HG03175 (cell line): ENCODE measurements around the gene FNDC10.
"Not testable (repeated sequence)": the region's sequence is repeated elsewhere in the genome, so short reads cannot be mapped to it uniquely, and the experiment has no call there.

Source experiments
- ATAC-seq: cut with Tn5 transposase; IDR thresholded peaks from one replicate; pipeline ENCODE4 v1.9.1; 2021; ENCODE audit warnings: mild to moderate bottlenecking, moderate library complexity; ENCODE audit not compliant: unreplicated experiment

The FNDC10 gene

DNA sequence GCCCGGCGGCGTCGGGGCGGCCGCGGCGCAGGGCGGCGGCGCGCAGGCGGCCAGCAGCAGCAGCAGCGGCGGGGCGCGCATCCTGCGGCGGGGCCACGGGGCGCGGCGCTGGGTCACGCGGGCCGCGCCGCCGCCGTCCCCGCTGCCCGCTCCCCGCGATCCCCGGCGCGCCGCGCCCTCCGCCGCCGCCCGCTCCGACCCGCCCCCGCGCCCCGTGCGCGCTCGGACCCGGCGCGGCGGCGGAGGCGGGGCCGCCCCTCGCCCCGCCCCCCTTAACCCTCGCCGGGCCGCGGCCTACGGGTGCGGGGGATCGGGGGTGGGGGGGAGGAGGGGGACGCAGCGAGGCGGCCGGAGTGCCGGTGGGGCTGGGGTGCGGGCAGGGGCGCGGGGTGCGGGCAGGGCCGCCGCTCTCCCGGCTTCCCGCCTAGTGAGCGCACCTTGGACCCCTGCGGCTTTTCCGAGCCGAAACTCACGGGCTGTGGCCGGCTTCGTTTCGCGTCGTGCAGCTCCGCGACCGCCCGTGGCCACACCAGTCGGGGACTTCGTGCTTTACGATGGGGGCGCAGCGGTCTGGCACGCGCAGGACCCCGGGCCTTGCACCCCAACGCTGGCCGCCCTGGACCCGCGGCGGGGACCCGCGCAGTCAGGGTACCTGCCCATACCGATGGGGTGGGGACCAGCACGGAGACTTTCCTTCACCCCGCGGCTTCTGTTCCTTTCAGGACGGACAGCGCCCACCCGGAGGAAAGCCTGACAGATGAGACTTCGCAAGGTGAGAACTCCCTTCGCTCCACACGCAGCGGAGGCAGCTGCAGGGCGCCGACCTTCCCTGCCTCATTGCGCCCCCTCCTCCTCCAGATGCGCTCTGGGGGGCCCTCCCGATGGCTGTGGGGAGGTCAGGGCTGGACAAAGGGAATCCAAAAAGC, at the start of gene FNDC10:
Gene FNDC10 (minus strand): TSS at position 201 of the 926 bp plus-strand sequence. CDS start 120 bp downstream, at position 81.
- ATAC-seq = no peak

- ATAC-seq = not testable (repeated sequence)
These were observed 48.3 kb upstream of the FNDC10 start for GRCh38 chr1:1648265-1648664.

DNA sequence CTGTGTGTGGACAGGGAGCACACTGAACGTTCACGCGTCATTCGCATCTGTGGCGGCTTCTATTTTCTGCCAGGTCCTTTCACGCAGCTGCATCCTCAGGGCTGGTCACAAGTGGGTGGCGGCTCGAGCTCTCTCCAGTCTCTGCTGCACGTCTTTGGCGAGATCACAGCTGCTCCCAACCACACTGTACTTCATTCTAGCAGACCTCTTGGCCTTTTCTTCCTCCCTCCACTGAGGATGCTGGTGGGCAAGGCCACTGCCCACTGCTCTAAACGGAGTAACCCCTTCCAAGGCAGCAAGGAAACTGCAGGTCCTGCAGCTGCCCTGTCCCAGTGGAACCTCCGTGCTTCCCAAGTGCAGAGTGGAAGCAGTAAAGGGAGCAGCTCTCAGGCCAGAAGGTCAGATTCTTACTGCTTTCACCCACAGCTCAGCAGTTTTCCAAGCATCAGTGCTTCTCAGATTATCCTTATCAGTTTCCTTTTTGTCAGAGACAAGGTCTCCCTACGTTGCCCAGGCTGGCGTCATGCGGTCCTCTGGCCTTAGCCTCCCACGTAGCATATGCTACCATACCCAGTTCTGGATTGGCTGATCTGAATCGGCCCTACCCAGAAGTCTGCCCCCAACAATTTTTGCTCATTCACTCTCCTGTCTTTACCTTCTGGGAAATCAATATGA, 47.8 kb upstream of the FNDC10 start:
- ATAC-seq = not testable (repeated sequence)

DNA sequence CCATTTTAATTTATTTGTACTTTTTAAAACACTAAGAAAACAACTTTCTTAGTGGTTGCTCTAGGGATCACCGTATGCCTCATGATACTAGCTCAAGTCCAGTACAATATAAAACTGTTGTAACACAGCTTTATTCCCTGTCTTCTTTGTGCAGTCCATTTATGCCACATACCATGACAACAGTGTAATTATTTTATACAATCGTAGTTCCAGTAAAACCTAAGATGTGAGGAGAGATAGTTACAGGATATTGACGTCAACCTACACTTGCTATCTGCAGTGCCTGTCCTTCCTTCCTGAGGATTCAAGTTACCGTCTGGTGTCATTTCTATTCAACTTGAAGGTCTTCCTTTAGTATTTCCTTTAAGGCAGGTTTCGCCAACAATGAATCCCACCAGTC, 46.4 kb upstream of the FNDC10 start:
- not testable (repeated sequence) for ATAC-seq

DNA sequence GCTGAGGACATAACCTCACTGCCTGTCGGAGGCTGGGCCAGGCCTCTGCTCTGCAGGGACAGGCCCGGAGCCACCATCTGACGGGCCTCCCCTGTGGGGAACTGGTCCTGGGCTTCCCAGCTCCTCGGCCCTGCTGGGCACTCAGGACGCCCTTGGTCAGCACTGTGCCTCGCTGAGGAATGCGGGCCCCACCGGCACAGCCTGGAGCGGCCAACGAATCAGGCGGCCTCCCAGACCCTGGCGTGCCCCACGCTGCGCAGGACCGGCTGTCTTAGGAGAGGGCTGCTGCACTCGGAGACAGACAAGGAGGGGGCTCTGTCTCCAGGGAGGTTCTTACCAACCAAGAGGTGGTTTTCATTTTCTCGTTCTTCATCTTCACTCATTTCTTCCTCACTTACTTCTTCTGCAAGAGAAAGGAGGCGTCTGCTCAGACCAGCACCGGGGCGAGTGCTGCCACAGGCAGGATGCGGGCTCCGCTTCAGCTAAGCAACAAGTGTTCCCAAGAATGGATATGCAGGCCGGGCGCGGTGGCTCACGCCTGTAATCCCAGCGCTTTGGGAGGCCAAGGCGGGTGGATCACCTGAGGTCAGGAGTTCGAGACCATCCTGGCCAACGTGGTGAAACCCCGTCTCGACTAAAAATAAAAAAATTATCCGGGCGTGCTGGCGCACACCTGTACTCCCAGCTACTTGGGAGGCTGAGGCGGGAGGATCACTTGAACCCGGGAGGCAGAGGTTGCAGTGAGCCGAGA, 41.0 kb upstream of the FNDC10 start:
- not testable (repeated sequence) for ATAC-seq

- not testable (repeated sequence) for ATAC-seq
These were observed 40.1 kb upstream of the FNDC10 start for GRCh38 chr1:1640081-1640480.

DNA sequence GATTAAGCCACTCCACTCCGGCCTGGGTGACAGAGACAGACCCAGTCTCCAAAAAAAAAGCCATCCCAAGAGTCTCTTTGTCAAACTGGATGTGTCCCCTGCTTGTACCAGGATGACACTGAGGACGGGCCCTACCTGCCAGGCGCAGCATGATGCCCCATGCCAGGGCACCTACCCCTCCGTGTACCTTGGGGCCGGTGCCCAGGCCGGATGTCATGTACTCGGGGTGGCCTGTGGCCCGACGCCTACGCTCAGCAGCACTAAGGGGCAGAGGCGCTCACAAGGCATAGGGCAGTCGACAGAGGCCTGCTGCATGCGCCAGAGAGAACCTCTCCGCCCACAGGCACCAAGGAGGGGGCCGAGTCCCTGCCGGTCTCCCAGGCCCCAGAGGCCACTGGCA, 39.4 kb upstream of the FNDC10 start:
- not testable (repeated sequence) for ATAC-seq

DNA sequence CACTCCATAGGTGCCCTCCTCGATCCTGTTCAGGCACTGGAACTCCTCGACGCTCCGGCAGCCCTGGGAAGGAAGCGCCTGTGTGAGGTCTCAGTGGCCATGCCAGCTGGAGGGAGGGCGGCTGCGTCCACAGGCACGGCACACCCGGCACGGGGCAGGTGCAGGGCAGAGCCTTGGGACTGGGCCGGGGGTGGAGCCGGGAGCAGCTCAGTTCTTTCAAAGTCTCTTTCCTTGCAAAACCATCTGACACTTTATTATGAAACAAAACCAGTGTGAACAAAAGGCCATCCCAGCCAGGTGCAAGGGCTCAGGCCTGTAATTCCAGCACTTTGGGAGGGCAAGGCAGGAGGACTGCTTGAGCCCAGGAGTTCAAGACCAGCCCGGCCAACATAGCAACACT, 38.6 kb upstream of the FNDC10 start:
- not testable (repeated sequence) for ATAC-seq

- ATAC-seq = not testable (repeated sequence)
These were observed 37.5 kb upstream of the FNDC10 start for GRCh38 chr1:1637479-1637875.

DNA sequence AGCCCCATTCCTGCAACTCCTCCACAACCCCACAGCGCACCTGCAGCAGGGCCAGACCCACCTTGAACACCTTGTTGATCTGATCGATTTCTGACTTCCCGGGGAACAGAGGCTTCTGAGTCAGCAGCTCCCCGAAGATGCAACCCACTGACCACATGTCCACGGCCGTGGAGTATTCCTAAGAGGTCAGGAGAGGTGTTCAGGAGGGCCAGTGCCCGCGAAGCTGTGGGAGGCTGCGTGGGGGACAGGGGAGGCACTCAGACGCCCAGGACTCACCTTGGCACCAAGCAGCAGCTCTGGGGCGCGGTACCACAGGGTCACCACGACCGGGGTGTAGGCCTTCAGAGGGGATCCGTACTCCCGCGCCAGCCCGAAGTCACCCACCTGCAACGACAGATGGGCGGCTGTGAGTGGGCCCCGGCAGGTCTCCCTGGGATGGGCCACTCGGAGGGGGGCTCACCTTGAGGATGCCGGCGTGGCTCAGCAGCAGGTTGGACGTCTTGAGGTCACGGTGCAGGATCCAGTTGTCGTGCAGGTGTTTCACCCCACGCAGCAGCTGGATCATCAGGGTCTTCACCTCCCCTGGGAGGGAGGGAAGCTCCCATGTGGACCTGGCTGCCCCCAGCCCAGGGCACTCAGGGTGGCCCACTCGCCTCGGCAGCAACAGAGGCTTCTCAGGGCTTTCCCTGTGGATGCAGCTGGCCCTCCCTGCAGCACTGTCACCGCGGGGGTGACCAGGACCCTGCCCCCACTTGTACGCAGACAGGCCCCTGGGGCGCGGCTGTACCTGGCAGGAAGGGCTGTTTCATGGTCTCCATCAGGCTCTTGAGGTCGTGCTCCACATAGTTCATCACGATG, 36.9 kb upstream of the FNDC10 start:
- not testable (repeated sequence) for ATAC-seq

DNA sequence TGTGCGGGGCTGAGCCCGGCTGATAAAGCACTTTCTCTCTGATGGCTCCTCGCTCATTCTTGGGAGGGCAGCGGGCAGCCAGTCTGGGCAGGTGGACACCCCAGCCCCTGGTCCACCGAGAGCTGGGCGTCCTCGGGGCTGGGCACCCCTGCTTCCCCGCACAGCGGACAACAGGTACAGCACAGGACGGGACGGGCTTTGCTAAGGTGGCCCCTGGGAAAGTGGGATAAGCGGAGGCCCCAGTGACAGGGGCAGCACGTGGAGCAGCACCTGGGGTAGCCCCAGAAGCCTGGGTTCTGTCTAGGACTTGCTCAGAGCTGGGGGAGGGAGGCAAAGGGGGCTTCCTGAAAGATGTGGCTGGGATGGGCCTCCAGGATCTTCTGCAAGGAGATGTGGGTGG, 34.7 kb upstream of the FNDC10 start:
- not testable (repeated sequence) for ATAC-seq

GRCh38 chr1:1633409-1633808, 33.5 kb upstream of the FNDC10 start:
- ATAC-seq = not testable (repeated sequence)

- no peak for ATAC-seq
These were observed 32.0 kb upstream of the FNDC10 start, which contains the start of gene MMP23B for GRCh38 chr1:1631782-1632420. Gene MMP23B (plus strand): TSS chr1:1632173. CDS start chr1:1632219, 46 bp downstream.

- ATAC-seq = no peak
These were observed 31.2 kb upstream of the FNDC10 start for GRCh38 chr1:1630965-1631781.

DNA sequence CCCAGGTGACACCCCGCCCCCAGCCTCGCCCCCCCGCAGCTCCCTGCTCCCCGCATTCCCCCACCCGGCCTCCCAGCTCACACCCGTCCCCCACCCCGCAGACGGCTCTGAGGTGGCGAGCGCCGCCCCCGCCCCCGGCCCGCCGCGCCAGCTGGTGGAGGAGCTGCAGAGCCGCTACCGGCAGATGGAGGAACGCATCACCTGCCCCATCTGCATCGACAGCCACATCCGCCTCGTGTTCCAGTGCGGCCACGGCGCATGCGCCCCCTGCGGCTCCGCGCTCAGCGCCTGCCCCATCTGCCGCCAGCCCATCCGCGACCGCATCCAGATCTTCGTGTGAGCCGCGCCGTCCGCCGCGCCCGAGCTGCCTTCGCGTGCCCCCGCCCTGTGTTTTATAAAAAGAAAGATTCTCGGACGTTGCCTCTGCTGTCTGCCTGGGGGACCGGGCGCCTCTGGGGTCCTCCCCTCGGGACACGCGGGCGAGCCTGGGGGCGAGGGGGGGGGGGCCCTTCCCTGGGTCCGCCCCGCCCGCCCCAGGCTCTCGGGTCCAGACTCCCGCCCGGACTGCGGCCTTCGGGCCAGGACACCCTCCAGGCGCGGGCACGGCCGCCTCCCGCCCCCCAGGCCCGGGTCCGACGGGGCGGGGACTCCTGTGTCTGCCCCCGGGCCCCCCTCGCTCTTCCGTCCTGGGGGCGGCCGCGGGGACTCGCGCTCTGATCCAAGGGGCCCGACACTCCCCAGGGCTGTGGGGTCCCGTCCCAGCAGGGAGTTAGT, 30.4 kb upstream of the FNDC10 start:
- ATAC-seq = peak; percentile 74

- ATAC-seq = no peak
These were observed 29.7 kb upstream of the FNDC10 start for GRCh38 chr1:1629430-1630190.

DNA sequence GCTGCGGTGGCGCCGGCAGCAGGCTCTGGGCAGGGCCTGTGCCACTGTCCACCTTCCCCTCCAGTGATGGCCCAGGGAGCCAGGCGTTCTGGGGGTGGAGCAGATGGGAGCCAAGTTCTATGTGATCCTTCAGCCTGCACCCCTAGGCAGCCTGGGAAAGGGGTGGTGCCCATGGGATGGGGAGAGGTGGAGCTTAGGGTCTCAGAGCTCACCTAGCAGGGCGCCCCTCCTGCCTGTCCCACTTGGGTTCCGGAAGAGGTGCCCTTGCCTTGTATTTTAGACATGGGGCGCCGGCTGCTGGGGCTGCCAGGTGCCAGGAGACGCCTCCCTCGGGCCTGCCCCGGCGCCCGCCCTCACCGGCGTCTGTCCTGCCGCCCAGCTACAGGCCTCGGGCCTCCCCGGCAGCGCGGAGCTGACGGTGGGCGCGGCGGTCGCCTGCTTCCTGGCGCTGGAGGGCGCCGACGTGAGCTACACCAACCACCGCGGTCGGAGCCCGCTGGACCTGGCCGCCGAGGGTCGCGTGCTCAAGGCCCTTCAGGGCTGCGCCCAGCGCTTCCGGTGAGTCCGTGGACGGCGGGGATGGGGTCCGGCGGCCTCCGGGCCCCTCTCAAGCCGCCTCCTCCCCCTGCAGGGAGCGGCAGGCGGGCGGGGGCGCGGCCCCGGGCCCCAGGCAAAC, 29.0 kb upstream of the FNDC10 start:
- no peak for ATAC-seq
